H1 (cell line): ENCODE results near the gene NBDY. TPM values are rescaled to one million over a fixed set of nuclear protein-coding genes. Genes with fewer than 3 reads are reported as not detected.

ENCODE experiments used
- BCL11A ChIP-seq, 2 experiments: IDR thresholded peaks; one replicate each; pipeline ENCODE4 v1.6.1; 2011; ENCODE audit warnings: low read depth in 2 of 2, low read length in 2 of 2, mild to moderate bottlenecking in 2 of 2
- CTCF ChIP-seq, 3 experiments: IDR thresholded peaks; 1 replicate in 2 of 3; 2 replicates in 1 of 3; pipeline versions ENCODE4 v1.5.1 to v1.6.1; 2011; ENCODE audit warnings: low read length in 3 of 3, mild to moderate bottlenecking in 3 of 3, inconsistent platforms in 2 of 3, low read depth in 1 of 3, moderate library complexity in 1 of 3; ENCODE audit not compliant: insufficient read depth in 1 of 3; ENCODE audit errors: control extremely low read depth in 1 of 3
- polyA plus RNA-seq, 7 experiments: library from polyadenylated mRNA; depleted of rRNA in 3 of 7; stranded (reverse) in 5 of 7; unstranded in 2 of 7; fragments of >200 nt in 5 of 7; fragments of 200-250 nt in 2 of 7; gene quantifications; 1 replicate in 5 of 7; 2 replicates in 1 of 7; 4 replicates in 1 of 7; pipeline versions ENCODE4 v1.2.1 to v1.2.3, GENCODE V29; 2011 to 2013; ENCODE audit warnings: missing spikeins in 2 of 7, mixed read lengths in 2 of 7
- total RNA-seq: library from RNA; stranded (reverse); fragmentation: NEBNext Ultra II Directional; extraction: Animal tissue kit (Norgen Biotek cat#: 25700); gene quantifications from 2 replicates; pipeline ENCODE4 v1.2.1, GENCODE V29; 2021
- TF ChIP-seq, protein P1 (sequence below): fragments of 300-600 bp; sonication (generic); IDR thresholded peaks from 2 replicates; pipeline ENCODE4 v1.7.1; 2012; ENCODE audit warnings: low read length, moderate library complexity, mild to moderate bottlenecking, inconsistent platforms; ENCODE audit not compliant: insufficient replicate concordance

NBDY gene
- total and polyA plus RNA-seq, 2 of the 8 experiments (the other 6 are each of a cell fraction or from before 2014, with no cell fraction given): 42.3 to 57.8 TPM

DNA sequence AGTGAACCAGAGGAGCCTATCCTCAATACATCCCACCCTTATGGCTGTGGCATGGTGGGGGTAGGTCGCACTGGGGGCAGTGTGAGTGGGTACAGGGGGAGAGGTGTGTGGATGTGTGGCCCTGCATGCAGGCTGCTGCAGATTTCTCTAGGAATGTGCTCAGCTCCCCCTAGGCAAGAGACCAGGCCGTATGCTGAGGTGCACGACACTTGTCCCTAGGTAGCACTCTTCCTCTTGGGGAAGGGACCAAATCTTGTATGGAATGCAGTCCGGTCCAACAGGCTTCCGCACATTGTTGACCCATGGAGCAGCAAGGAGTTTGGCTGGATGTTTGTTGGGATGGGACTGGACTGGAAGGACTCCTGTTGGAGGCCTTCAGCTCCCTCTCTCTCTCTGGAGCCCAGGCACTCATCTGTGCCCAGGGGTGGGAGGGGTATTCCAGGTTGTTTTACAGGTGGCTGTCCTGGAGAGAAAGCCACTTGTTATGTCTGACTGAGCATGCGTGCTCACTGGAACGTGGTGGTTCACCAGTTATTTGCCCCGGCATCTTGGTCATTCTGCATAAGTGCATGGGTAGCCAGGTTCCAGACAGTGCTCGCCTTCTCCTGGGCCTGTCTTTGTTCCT, 55.1 kb downstream of the NBDY start (continued):
- TF ChIP-seq, protein P1, sequence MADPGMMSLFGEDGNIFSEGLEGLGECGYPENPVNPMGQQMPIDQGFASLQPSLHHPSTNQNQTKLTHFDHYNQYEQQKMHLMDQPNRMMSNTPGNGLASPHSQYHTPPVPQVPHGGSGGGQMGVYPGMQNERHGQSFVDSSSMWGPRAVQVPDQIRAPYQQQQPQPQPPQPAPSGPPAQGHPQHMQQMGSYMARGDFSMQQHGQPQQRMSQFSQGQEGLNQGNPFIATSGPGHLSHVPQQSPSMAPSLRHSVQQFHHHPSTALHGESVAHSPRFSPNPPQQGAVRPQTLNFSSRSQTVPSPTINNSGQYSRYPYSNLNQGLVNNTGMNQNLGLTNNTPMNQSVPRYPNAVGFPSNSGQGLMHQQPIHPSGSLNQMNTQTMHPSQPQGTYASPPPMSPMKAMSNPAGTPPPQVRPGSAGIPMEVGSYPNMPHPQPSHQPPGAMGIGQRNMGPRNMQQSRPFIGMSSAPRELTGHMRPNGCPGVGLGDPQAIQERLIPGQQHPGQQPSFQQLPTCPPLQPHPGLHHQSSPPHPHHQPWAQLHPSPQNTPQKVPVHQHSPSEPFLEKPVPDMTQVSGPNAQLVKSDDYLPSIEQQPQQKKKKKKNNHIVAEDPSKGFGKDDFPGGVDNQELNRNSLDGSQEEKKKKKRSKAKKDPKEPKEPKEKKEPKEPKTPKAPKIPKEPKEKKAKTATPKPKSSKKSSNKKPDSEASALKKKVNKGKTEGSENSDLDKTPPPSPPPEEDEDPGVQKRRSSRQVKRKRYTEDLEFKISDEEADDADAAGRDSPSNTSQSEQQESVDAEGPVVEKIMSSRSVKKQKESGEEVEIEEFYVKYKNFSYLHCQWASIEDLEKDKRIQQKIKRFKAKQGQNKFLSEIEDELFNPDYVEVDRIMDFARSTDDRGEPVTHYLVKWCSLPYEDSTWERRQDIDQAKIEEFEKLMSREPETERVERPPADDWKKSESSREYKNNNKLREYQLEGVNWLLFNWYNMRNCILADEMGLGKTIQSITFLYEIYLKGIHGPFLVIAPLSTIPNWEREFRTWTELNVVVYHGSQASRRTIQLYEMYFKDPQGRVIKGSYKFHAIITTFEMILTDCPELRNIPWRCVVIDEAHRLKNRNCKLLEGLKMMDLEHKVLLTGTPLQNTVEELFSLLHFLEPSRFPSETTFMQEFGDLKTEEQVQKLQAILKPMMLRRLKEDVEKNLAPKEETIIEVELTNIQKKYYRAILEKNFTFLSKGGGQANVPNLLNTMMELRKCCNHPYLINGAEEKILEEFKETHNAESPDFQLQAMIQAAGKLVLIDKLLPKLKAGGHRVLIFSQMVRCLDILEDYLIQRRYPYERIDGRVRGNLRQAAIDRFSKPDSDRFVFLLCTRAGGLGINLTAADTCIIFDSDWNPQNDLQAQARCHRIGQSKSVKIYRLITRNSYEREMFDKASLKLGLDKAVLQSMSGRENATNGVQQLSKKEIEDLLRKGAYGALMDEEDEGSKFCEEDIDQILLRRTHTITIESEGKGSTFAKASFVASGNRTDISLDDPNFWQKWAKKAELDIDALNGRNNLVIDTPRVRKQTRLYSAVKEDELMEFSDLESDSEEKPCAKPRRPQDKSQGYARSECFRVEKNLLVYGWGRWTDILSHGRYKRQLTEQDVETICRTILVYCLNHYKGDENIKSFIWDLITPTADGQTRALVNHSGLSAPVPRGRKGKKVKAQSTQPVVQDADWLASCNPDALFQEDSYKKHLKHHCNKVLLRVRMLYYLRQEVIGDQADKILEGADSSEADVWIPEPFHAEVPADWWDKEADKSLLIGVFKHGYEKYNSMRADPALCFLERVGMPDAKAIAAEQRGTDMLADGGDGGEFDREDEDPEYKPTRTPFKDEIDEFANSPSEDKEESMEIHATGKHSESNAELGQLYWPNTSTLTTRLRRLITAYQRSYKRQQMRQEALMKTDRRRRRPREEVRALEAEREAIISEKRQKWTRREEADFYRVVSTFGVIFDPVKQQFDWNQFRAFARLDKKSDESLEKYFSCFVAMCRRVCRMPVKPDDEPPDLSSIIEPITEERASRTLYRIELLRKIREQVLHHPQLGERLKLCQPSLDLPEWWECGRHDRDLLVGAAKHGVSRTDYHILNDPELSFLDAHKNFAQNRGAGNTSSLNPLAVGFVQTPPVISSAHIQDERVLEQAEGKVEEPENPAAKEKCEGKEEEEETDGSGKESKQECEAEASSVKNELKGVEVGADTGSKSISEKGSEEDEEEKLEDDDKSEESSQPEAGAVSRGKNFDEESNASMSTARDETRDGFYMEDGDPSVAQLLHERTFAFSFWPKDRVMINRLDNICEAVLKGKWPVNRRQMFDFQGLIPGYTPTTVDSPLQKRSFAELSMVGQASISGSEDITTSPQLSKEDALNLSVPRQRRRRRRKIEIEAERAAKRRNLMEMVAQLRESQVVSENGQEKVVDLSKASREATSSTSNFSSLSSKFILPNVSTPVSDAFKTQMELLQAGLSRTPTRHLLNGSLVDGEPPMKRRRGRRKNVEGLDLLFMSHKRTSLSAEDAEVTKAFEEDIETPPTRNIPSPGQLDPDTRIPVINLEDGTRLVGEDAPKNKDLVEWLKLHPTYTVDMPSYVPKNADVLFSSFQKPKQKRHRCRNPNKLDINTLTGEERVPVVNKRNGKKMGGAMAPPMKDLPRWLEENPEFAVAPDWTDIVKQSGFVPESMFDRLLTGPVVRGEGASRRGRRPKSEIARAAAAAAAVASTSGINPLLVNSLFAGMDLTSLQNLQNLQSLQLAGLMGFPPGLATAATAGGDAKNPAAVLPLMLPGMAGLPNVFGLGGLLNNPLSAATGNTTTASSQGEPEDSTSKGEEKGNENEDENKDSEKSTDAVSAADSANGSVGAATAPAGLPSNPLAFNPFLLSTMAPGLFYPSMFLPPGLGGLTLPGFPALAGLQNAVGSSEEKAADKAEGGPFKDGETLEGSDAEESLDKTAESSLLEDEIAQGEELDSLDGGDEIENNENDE: no peak
- TF ChIP-seq CTCF (IDR thresholded peaks at IDR 0.05; ENCODE audit: control extremely low read depth in 1 of 3, insufficient read depth in 1 of 3, low read depth in 1 of 3, low read length in 3 of 3) (no peak), BCL11A (IDR thresholded peaks at IDR 0.05; ENCODE audit: low read depth in 2 of 2, low read length in 2 of 2) (no peak)
